Aorta (tissue), 5 donors: Measurements from ENCODE around the gene FAM193A. TPM values are rescaled to one million over a fixed set of nuclear protein-coding genes. Genes with fewer than 3 reads are reported as not detected.

Experiments
- ATAC-seq: fragments of 200-7000 bp; cut with Tn5 transposase; one replicate; pipeline ENCODE4 v1.9.1; 2022; ENCODE audit warnings: moderate library complexity; ENCODE audit not compliant: low FRiP score
- DNase-seq, 2 donors: peaks; one replicate each; pipeline ENCODE4 v3.0.0-alpha.2; 2020
- H3K27ac ChIP-seq, 2 donors: one replicate each; pipeline ENCODE4 v1.5.1; 2013; ENCODE audit warnings: low read length in 2 of 2, mild to moderate bottlenecking in 2 of 2, moderate library complexity in 2 of 2, control low read depth in 1 of 2, inconsistent platforms in 1 of 2, low read depth in 1 of 2
- H3K27me3 ChIP-seq, 2 donors: one replicate each; pipeline ENCODE4 v1.6.1; 2013; ENCODE audit warnings: control low read depth in 1 of 2, low read length in 1 of 2, mild to moderate bottlenecking in 1 of 2, moderate library complexity in 1 of 2; ENCODE audit not compliant: insufficient read depth in 2 of 2, control insufficient read depth in 1 of 2
- H3K36me3 ChIP-seq, 2 donors: one replicate each; pipeline ENCODE4 v1.6.1; 2013; ENCODE audit warnings: control low read depth in 1 of 2, low read length in 1 of 2, mild to moderate bottlenecking in 1 of 2; ENCODE audit not compliant: insufficient read depth in 2 of 2, control insufficient read depth in 1 of 2
- H3K4me1 ChIP-seq, 2 donors: one replicate each; pipeline ENCODE4 v1.6.1; 2013; ENCODE audit warnings: low read length in 2 of 2, control low read depth in 1 of 2, mild to moderate bottlenecking in 1 of 2, moderate library complexity in 1 of 2; ENCODE audit not compliant: insufficient read depth in 2 of 2, control insufficient read depth in 1 of 2
- H3K4me3 ChIP-seq, 2 donors: one replicate each; pipeline ENCODE4 v1.5.1; 2013; ENCODE audit warnings: low read length in 2 of 2, control low read depth in 1 of 2, mild to moderate bottlenecking in 1 of 2
- H3K9me3 ChIP-seq: one replicate; pipeline ENCODE4 v1.6.1; 2013; ENCODE audit warnings: mild to moderate bottlenecking, low read length; ENCODE audit not compliant: control insufficient read depth
- WGBS, 2 donors: extraction: QIAGEN DNeasy Blood & Tissue Kit; methylation state at CpG; one replicate each; pipeline ENCODE4 v1.1.7; 2013; 5-methylcytosine and 5-hydroxymethylcytosine counted together
- intact Hi-C, 2 donors: fragments of 100-400 bp; cut with DNase I; formaldehyde crosslinking; loops; one replicate each; pipeline versions ENCODE4 v1.14.2 to v1.15.0; 2022
- long read RNA-seq, 2 donors: library from polyadenylated mRNA; unstranded; transcript quantifications; one replicate each; pipeline ENCODE4 v2.0.0, GENCODE V29; 2020 to 2021
- polyA plus RNA-seq, 2 donors: library from polyadenylated mRNA; stranded (reverse); fragments of 200-250 nt; gene quantifications; one replicate each; pipeline ENCODE4 v1.2.3, GENCODE V29; 2013
- total RNA-seq, 2 donors: library from RNA; stranded (reverse); fragmentation: NEBNext Ultra II Directional; extraction: Animal tissue kit (Norgen Biotek cat#: 25700); gene quantifications; one replicate each; pipeline ENCODE4 v1.2.1, GENCODE V29; 2021
- donor health status: healthy with polysubstance abuse.
- donor health status: Bipolar disorder and iron deficiency.
- donor health status: DM: no; HTN: no; CAD: no.
- donor health status: DM: no; HTN: no; CAD: no.
- donor health status: DM: yes; HTN: yes; CAD: no.

Gene FAM193A, protein sequence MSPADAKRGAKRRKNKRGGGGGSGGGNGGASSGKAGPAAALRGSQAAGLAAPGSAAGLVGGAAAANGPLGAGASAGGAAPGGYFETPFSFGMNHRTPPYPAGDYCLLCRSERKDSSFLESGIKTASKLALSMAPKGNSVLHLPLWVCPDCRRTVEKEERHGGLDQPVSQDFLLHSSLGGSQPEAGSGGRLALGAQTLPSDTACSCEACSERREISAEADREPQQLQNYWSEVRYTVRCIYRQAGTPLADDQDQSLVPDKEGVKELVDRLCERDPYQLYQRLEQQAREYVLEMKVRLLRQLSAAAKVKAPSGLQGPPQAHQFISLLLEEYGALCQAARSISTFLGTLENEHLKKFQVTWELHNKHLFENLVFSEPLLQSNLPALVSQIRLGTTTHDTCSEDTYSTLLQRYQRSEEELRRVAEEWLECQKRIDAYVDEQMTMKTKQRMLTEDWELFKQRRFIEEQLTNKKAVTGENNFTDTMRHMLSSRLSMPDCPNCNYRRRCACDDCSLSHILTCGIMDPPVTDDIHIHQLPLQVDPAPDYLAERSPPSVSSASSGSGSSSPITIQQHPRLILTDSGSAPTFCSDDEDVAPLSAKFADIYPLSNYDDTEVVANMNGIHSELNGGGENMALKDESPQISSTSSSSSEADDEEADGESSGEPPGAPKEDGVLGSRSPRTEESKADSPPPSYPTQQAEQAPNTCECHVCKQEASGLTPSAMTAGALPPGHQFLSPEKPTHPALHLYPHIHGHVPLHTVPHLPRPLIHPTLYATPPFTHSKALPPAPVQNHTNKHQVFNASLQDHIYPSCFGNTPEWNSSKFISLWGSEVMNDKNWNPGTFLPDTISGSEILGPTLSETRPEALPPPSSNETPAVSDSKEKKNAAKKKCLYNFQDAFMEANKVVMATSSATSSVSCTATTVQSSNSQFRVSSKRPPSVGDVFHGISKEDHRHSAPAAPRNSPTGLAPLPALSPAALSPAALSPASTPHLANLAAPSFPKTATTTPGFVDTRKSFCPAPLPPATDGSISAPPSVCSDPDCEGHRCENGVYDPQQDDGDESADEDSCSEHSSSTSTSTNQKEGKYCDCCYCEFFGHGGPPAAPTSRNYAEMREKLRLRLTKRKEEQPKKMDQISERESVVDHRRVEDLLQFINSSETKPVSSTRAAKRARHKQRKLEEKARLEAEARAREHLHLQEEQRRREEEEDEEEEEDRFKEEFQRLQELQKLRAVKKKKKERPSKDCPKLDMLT (N-terminal part only)
- 10 to 100 TPM; 23.8 to 41.6 TPM for total RNA-seq
- 10 to 100 TPM in 1 of 2 donors, 1 to 10 TPM in 1; 4.6 to 13.2 TPM for polyA plus RNA-seq
- long read RNA-seq, donor 1, partial matches to known transcripts: 14 of 34 reads
- long read RNA-seq, donor 1, other reads (novel, unspliced or antisense): 20 of 34 reads
- long read RNA-seq, donor 2, partial matches to known transcripts: 8 of 29 reads
- long read RNA-seq, donor 2, other reads (novel, unspliced or antisense): 20 of 29 reads

DNA sequence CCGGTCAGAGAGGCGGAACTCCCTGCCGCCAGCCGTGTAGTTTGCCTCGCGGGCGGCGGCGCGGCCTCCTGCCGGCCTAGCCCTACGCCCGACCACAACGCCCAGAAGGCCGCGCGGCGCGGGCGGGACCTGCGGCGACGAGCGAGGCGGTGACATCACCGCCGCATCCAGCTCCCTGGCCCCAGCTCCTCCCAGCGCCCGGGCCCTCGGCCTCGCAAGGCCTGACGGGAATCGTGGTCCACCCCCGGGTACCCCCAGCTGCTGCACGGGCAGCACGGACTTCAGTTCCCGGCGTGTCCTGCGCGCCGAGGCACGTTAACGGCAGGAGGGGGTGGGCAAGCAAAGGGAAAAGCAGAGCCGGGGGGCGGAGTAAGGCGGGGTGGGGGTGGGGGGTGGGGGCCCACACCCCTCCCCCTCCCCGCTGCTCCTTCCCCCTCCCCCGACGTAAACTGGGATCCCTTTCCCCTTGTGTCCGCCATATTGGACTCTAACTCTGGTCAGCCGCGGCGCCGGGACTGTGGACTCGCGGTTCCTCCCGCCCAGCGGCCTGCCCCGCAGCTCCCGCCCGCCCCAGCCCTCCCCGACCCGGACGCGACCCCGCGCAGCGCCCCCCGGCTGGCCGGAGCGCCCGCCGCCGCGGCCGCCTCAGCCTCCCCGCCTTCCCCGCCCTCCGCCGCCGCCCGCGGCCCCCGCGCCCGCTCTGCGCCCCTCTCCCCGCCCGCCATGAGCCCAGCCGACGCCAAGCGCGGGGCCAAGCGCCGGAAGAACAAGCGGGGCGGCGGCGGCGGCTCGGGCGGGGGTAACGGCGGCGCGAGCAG, at the start of gene FAM193A:
TSS of gene FAM193A (plus strand) at position 455 of the 818 bp plus-strand sequence. CDS start at position 724, 269 bp downstream.
- H3K36me3 ChIP-seq: no peaks in the 10 kb centered on the region
- no peaks in the 10 kb centered on the region for H3K4me1 ChIP-seq
- no peaks in the 10 kb centered on the region for H3K27me3 ChIP-seq
- ATAC-seq (peak; percentile 100), DNase-seq (peak; percentile 100)
- no peaks in the 10 kb centered on the region for H3K9me3 ChIP-seq
- intact Hi-C loops: loop anchor here (1.0 to 10.0 kb wide), 8 partner anchors 64 to 292 kb away; partner anchors contain the start of genes CFAP99 (in 1 of the 2), HAUS3 (in 1 of the 2), POLN (in 1 of the 2) and TNIP2 (in 1 of the 2)
- H3K4me3 ChIP-seq: peak within 1 kb of the TSS; percentile 96 to 97
- peak within 1 kb of the TSS; percentile 93 to 95 for H3K27ac ChIP-seq
- 0 to 1% methylated on average over 26 to 106 of the region's 106 CpGs for WGBS, 2 donors

DNA sequence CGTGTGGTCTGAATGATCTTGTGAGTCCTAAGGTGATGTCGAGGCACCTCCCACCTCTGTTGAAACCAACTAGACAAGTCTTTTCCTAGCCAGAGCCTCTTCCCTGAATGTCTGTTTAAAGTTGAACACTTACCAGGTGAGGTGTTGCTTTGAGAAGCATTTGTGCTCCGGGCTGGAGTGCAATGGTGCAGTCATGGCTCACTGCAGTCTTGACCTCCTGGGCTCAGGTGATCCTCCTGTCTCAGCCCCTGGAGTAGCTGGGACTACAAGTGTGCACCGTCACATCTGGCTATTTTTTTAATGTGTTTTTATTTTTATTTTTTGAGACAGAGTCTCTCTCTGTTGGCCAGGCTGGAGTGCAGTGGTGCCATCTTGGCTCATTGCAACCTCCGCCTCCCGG, 49.5 kb upstream of the FAM193A start:
- Histone ChIP-seq H3K36me3 (no peaks in the 10 kb centered on the region), H3K27ac (no peak overlapping the region), H3K27me3 (no peaks in the 10 kb centered on the region), H3K4me1 (no peaks in the 10 kb centered on the region), H3K9me3 (no peaks in the 10 kb centered on the region), H3K4me3 (no peak overlapping the region)
- ATAC-seq (no peak), DNase-seq (peak in 1 of 2 donors; percentile 16)
- intact Hi-C loops: no loop called here
- 96 to 97% methylated on average over 6 of the region's 6 CpGs for WGBS, 2 donors

DNA sequence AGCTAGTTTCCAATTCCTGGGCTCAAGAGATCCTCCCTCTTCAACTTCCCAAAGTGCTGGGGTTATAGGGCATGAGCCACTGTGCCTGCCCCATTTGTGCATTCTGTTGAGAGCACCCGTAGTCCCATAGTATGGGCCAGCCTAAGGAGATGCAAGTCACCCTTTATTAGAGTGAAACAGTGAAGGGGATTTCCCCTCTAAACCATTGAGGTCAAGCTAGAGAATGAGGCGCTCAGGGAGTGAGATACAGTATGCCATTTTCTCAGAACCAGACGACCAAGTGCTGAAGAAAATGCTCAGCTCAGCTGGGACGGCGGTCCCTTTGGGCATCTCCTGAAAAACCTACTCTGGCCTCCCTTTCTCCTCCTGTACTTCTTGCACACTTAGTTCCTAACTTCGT, 48.8 kb upstream of the FAM193A start:
- Histone ChIP-seq H3K4me1 (no peaks in the 10 kb centered on the region), H3K9me3 (no peaks in the 10 kb centered on the region), H3K27me3 (no peaks in the 10 kb centered on the region), H3K27ac (no peak overlapping the region), H3K4me3 (no peak overlapping the region), H3K36me3 (peaks cover 0 to under 1% of the 10 kb centered on the region in 2 donors)
- DNase-seq (peak in 1 of 2 donors; percentile 6), ATAC-seq (no peak)
- intact Hi-C loops: no loop called here
- 88 to 90% methylated on average over 6 of the region's 6 CpGs for WGBS, 2 donors

DNA sequence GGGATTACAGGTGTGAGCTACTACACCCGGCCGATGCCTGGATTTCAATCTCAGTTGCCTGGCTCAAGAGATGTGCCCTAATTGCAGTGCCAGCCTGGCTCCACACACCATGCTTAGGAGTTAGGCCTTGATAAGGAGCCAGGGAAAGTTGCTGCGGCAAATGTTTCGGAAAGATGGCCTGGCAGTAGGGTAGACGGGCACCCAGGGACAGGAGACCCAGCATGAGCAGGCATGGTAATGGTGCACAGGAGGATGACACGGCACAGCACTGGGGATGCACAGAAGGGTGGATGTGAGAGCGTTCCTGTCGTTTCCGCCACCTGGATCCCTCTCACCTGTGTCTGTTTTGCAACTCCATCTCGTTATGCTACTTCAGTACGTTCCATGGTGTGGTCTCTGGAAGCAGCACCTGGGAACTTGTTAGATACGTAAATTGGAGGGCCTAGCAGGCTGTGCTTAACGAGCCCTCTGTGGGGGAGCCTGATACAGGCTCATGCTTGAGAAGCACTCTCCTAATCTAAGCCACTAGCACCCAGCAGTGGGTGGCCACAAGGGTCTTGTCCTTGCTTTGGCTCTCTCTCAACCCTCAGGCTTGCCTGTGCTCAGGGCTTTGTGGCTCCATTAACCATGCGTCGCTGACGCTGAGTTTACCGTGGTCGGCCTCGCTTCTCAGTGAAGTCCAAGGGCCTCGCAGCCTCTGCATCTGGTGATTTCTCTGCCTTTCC, 47.2 kb upstream of the FAM193A start:
- H3K9me3 ChIP-seq: no peaks in the 10 kb centered on the region
- ATAC-seq (no peak), DNase-seq (peak in 1 of 2 donors; percentile 55)
- intact Hi-C loops: no loop called here
- H3K4me3 ChIP-seq: no peak overlapping the region
- H3K4me1 ChIP-seq: no peaks in the 10 kb centered on the region
- no peaks in the 10 kb centered on the region for H3K27me3 ChIP-seq
- H3K36me3 ChIP-seq: peaks cover 0 to 5% of the 10 kb centered on the region in 2 donors
- H3K27ac ChIP-seq: no peak overlapping the region
- WGBS, 2 donors: 90 to 93% methylated on average over 20 of the region's 20 CpGs

DNA sequence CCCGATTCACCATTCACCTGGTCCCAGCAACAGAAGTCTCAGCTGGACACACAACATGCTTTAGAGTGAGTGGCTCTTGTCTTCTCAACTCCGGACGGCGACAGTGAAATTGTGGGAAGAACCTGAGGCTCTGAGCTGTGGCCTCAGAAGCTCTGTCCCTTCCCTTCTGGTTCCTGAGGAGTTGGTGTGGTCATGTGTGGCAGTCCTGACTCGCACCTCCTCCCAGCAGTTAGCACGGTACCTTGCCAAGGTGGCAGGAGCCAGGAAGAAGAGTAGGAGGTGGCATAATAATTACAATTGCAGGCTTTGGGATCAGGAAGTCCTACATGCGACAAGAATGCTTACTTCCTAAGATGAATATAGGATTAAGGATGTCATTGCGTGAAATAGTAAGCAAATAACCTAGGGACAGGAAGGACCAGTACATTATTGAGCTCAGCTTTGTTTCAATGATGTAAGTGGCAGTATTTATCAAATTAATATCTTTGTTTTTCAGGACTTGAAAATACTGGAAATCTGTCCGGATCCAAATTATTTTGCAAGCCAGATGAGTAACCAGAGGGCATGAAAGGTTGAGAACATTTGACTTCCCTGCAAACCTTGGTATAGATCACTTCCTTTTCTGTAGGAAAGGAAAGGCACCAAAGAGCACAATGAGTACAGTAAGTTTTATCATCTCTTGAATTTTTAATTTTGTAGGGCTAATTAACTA, 46.5 kb upstream of the FAM193A start:
- no peak overlapping the region for H3K4me3 ChIP-seq
- peaks cover 0 to 5% of the 10 kb centered on the region in 2 donors for H3K36me3 ChIP-seq
- intact Hi-C loops: no loop called here
- 91 to 93% methylated on average over 9 of the region's 9 CpGs for WGBS, 2 donors
- H3K27me3 ChIP-seq: no peaks in the 10 kb centered on the region
- no peak overlapping the region for H3K27ac ChIP-seq
- H3K4me1 ChIP-seq: peaks cover 0 to 2% of the 10 kb centered on the region in 2 donors
- DNase-seq (no peak), ATAC-seq (no peak)
- no peaks in the 10 kb centered on the region for H3K9me3 ChIP-seq

DNA sequence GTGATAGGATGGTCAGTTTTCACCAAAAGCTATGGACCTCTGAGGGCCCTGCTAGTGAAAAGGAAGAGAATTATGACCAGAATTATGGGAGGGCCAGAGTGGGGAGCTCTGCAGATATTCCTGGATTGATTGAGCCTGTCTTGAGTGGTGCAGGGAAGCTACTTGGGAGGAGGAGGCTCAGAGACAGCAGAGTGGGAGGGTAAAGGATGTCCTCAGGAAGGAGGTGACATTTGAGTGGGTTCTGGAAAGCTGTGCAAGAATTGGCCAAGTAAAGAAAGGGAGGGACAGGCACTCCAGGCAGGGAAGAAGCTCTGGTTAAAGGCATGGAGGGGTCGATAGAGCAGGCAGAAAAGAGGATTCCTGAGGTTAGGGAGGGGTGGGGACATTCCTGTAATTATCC, 43.5 kb upstream of the FAM193A start:
- ATAC-seq (no peak), DNase-seq (peak in 1 of 2 donors; percentile 8)
- Histone ChIP-seq H3K4me3 (no peak overlapping the region), H3K9me3 (no peaks in the 10 kb centered on the region), H3K27ac (no peak overlapping the region), H3K27me3 (no peaks in the 10 kb centered on the region), H3K4me1 (peaks cover 0 to 4% of the 10 kb centered on the region in 2 donors), H3K36me3 (peaks cover 0 to 5% of the 10 kb centered on the region in 2 donors)
- WGBS, 2 donors: 98 to 100% methylated on average over 1 of the region's 1 CpG
- intact Hi-C loops: no loop called here

DNA sequence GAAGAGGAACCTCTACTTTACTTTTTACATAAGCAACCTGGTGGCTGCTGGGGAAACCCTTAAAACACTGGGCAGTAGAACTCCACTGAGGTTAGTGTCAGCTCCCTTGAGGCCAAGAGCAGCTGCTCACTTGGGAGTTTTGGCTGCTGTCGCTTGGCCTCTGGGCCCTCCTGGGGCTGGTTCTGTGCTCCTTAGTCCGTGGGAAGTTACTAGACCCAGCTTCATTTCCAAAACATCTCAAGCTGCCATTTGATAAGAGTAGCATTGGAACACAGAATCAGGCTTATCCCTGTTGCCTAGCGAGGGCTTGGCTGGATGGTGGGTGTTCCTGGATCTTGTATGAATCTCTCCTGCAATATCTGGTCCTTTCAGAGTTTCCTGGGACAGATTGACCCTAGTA, 41.5 kb upstream of the FAM193A start:
- peaks cover 0 to 4% of the 10 kb centered on the region in 2 donors for H3K4me1 ChIP-seq
- H3K27ac ChIP-seq: no peak overlapping the region

More for the DNA sequence above, 41.5 kb upstream of the FAM193A start:
- H3K9me3 ChIP-seq: no peaks in the 10 kb centered on the region
- DNase-seq: peak in 1 of 2 donors; percentile 35
- H3K36me3 ChIP-seq: peaks cover 0 to 5% of the 10 kb centered on the region in 2 donors
- 15 to 18% methylated on average over 3 of the region's 3 CpGs for WGBS, 2 donors
- H3K27me3 ChIP-seq: no peaks in the 10 kb centered on the region
- ATAC-seq: no peak
- intact Hi-C loops: no loop called here
- H3K4me3 ChIP-seq: no peak overlapping the region
